HG02970 (cell line): ENCODE data around the gene SIRT7.
"Not testable (repeated sequence)": the region's sequence is repeated elsewhere in the genome, so short reads cannot be mapped to it uniquely, and the experiment has no call there.

ENCODE experiments used
- ATAC-seq: cut with Tn5 transposase; IDR thresholded peaks from one replicate; pipeline ENCODE4 v1.9.1; 2021; ENCODE audit warnings: mild to moderate bottlenecking, moderate library complexity, moderate number of reproducible peaks; ENCODE audit not compliant: unreplicated experiment, low FRiP score

SIRT7 gene

GRCh38 chr17:81955058-81955681, 37.2 kb upstream of the SIRT7 start:
- no peak for ATAC-seq

DNA sequence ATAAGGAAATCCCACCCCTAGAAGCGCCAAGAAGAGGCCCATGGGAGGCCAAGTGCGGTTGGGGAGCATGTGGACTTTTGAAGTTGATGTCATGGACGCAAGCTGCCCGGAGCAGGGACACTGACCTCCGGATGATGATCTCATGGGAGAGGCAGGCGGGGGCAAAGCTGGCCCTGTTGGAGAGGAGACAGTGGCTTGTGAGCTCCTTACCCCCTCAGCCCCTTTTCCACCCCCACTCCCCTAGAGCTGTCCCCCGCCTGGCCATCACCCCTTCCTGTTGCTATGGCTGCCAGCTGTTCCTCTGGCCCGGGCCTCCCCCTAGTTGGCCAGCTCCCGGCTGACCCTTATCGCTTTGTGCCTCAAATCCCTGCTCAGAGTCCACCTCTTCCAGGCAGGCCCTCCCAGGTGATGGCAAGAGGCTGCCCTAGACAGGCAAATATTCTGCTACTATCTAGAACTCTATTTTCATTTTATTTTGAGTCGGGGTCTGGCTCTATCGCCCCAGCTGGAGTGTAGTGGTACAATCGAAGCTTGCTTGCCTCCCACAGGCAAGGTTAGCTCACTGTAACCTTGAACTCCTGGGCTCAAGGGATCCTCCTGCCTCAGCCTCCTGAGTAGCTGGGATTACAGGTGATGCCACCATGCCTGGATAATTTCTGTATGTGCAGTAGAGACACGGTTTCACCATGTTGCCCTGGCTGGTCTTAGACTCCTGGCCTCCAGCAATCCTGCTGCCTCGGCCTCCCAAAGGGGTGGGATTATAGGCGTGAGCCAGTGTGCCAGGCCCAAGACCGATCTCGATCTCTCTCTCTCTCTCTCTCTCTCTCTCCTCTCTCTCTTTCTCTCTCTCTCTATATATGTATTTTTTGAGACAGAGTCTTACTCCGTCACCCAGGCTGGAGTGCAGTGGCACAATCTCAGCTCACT, 36.4 kb upstream of the SIRT7 start:
- ATAC-seq: no peak

GRCh38 chr17:81953443-81953842, 35.5 kb upstream of the SIRT7 start:
- not testable (repeated sequence) for ATAC-seq

DNA sequence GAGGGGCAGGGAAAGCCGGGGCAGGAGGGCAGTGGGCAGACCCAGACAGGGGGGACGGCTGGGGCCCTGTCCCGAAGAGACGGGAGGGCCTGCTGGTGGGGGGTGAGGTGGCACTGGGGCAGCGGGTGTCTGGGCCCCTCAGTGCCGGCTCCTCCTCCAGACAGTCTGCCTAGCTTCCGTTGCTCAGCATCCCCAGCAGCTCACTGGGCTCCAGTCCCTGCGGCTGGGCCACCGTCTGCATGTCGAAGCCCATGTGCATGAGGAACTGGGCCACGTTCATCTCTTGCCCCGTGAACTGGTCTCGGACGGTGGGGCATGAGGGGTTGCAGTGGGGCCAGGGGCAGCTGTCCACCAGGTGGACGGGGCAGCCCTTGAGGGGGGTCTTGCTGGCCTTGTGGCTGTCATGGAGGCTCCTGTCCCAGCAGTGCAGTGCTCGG, 34.8 kb upstream of the SIRT7 start:
- no peak for ATAC-seq

GRCh38 chr17:81951785-81952684, 34.1 kb upstream of the SIRT7 start:
- no peak for ATAC-seq

DNA sequence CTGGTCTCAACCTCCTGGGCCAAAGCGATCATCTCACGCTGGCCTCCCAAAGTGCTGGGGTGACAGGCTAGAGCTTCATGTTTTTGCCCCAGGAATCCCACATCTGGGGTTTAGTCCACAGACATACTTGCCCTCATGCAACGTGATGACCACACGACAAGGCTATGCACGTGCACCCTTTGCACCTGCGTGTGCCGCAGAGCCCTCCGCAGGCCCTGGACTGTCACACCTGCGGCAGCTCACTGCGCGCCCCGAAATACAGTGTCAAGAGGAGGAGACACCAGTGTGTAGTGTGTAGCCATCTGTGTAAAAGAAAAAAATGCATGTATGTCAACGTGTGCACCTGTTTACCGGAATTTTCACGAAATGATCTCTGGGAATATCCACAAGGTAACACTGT, 32.5 kb upstream of the SIRT7 start:
- ATAC-seq: no peak

DNA sequence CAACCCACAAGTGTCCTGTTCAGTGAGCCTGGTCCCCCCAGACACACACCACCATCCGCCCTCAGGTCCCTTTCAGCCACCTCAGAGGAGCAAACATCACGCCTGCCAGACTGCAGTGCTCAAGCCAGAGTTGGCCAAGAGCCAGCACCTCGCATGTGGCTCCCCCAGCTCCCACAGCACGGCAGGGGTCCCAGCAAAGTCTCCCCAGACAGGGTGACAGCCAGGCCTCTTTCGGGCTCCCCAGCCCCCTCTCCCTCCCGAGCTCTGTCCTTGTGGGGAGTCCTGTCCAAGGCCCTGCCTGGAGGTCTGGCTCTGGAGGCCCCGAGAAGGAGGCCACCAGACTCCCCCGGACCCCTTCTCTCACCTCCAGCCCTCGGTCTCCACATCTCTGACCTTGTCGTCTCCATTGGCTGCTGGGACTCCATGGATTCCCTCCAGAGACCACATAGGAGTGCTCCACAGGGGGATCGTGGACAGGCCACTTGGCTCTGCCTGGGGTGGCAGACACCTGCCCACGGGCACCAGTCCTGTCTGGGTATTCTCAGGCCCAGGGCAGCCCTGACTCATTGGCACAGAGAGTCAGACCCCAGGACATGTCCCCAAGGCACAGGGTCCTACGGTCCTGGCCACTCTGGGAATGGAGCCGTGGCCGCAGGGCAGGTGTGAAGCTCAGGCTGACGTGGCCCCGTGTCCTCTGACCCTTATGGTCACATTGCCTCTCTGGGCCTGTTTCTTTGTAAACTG, 30.8 kb upstream of the SIRT7 start:
- no peak for ATAC-seq

DNA sequence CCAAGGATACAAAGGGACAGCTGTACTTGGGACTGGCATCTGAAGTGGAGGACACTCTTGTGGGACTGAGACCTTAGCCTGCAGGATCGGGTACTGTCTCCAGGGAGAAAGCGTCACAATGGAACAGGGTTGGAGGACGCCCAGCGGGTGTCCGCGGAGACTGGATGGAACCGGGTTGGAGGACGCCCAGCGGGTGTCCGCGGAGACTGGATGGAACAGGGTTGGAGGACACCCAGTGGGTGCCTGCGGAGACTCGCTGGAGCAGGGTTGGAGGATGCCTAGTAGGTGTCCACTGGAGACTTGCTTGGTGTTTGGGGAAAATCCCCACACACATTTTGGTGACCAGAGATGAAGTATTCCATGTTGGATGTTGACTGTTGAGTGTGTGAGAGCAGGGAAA, 29.2 kb upstream of the SIRT7 start, which contains the start of gene MYADML2:
Gene MYADML2 (minus strand): TSS at position 45 of the 400 bp plus-strand sequence. CDS start 5,492 bp downstream, outside the sequence.
- ATAC-seq: no peak

- no peak for ATAC-seq
Measured at GRCh38 chr17:81944858-81945257, 26.9 kb upstream of the SIRT7 start.

DNA sequence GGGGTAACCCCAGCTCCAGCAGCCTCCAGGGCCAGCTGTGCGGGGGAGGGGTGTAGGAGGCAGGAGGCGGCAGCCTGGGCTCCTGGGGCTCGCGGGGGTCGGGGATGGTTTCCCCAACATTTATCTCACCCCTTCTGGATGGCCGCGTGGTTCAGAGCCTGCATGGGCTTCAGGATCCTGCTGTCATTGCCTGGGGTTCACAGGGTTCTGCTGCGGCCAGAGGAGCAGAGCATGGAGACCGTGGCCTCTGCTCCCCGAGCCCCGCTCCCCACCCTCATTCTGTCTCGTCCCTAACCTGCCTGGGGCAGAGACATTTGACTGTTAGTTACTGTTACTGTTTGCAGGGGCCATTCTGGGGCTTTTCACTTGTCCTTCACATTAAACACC, 24.2 kb upstream of the SIRT7 start:
- no peak for ATAC-seq

GRCh38 chr17:81941484-81942166, 23.6 kb upstream of the SIRT7 start:
- no peak for ATAC-seq

DNA sequence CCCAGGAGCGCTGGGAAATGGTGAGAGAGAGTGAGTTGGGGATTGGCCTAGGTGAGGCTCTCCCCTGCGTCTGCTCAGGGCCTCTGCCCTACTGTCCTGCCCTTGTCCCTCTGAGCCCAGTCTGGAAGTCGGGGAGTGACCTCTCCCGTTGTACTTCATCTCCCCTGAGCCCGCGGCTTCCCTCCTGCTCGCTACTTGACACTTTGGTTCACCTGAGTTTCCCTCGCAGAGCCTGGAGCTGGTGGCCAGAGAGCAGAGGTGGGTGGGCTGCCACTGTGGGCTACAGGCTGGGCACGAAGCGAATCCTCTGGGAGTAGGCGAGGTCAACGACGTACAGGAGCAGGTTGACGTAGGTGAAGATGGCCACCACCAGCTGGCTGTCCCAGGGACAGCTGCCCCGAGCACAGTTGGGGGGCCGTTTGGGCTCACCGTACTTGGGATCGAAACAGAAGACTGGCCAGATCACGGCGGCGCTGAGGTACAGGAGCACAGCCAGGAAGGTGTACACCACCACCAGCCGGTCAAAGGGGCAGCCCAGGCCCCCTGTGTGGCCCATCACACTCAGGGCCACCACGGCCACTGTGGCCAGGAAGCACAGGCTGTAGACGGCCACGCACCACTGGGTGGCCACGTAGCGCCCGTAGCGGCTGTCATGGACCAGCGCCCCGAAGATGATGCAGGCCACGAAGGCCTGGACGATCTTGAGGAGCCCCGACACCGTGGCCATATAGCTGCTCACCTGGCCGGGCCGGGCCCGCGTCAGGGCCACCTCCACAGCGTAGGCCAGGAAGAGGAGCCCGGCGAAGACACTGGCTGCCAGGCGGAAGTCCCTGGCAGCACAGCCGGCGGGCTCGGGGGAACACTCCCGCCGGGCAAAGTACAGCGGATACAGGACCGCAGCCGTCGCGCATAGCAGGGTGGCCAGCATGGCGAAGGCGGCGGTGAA, 22.8 kb upstream of the SIRT7 start:
- no peak for ATAC-seq

DNA sequence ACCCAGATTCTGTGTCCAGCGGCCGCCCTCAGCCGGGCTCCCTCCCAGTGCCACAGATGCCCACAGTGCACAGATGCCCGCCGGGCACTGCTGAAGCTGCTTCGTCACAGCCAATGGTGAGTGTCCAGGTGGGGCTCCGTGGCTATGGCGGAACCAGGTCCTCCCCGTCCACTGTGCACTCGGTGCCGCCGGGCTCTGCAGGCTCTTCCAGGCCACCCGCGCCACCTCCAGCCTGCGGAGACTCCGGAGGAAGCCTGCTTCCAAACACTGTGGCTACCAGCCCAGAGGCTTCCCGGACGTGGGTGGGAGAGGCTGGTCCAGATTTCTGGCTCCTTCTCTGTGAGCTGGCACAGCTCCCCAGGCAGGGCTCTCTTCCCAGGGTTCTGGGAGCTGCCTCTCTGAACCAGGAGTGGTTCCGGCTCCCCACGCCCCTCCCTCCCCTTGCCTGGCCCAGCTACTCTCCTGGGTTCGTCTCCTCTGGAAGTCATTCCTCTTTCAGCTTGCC, 22.0 kb upstream of the SIRT7 start:
- ATAC-seq: no peak

DNA sequence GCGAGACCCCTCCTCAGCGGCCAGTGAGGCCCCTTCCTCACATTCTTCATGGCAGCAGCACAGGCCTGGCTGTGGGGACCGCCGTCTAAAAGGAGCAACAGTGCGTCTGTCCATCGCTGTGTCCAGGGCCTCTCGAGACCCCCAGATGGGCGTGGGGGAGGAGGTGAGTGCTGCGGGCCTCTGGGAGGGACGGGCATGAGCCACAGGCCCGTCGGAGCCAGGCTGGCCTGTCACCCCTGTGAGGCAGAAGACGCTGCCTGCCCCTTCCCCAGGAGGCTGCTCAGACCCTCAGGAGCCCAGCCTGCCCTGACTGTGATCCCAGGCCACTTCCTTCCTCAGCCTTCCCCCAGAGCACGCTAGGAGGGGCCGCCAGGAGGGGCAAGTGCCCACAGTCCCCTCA, 21.2 kb upstream of the SIRT7 start:
- no peak for ATAC-seq

- no peak for ATAC-seq
Measured at GRCh38 chr17:81935709-81936084, 17.7 kb upstream of the SIRT7 start.

DNA sequence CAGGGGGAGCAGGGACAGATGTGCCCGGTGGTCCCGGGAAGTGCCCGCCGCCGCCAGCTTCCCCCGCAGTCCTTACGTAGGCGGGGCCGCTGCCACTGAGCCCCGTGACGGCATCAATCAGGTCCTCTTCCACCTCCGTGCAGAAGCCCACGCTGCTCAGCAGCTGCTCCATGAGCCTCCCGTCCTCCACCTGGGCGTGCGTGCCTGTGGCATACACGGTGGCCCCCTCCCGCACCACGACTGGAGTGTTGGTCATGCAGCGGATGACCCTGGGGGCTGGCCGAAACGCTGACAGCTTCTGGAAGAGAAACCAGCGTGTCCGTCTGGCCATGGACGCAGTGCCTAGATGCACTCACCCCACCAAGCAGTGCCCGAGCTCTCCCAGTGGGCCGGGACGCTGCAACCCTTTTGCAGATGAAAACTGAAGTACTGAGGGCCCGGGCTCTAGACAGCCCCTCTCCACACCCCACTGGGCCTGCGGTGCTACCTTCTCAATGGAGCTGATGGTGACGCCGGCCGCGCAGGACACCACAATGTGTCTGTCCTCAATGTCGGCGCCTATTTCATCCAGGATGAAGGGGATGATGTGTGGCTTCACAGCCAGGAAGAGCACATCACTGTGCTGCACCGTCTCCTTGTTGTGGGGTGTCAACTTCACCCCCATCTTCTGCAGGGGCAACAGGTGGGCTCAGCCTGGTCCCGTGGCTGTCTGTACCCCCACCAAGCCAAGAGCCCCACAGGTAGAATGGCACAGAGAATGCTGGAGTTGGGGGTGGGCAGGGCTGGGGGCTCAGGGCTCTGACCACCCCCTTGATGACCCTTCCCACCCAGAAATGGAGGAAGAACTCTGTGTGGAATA, 17.1 kb upstream of the SIRT7 start:
- ATAC-seq: no peak

DNA sequence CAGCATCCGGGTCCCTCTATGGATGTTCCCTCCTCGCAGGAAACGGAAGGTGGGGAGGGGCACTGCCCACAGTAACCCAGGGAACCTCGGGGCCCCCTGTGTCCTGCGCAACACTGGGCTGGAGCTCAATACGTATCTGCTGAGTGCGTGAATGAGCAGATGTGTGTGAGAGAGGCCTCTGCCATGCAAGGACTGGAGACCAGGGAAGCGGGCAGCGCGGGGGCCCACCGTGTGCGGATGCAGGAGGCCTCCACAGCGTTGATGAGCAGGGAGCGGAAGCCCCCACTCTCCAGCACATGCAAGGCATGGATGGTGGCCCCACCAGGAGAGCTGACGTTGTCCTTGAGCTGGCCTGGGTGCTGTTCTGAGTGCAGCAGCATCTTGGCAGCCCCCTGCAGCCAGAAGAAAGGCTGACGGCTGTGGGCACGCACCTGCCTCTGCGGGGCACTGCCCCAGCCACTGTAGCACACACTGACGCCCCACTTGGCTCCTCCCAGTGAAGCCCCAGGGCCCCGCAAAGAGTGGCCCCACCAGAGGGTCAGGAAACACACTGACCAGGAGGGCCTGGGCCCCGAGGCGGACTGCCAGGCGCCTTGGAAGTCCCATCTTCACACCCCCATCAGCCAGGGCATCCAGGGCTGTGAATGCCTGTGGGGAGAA, 16.3 kb upstream of the SIRT7 start:
- ATAC-seq: no peak
